HG02852 (cell line): Measurements from ENCODE around the gene GOLPH3L.
"Not testable (repeated sequence)": the region's sequence is repeated elsewhere in the genome, so short reads cannot be mapped to it uniquely, and the experiment has no call there.

Source experiments
- ATAC-seq: cut with Tn5 transposase; IDR thresholded peaks from one replicate; pipeline ENCODE4 v1.9.1; 2021; ENCODE audit warnings: mild to moderate bottlenecking, moderate library complexity; ENCODE audit not compliant: unreplicated experiment

GOLPH3L gene

GRCh38 chr1:150696995-150697927 is at the start of gene GOLPH3L:
TSS of gene GOLPH3L (minus strand) at chr1:150697154. CDS start at chr1:150694838, 2,316 bp downstream.
- peak; percentile 99 for ATAC-seq

- ATAC-seq, result no peak
Observed at GRCh38 chr1:150730130-150730721, 33.3 kb upstream of the GOLPH3L start.

GRCh38 chr1:150724336-150724735 is 27.4 kb upstream of the GOLPH3L start:
- ATAC-seq, result no peak

- ATAC-seq, result no peak
Observed at GRCh38 chr1:150720703-150721102, 23.7 kb upstream of the GOLPH3L start, which contains the start of gene HORMAD1. TSS of gene HORMAD1 (minus strand) at chr1:150720895. CDS start at chr1:150719505, 1,390 bp downstream.

GRCh38 chr1:150720098-150720497 is 23.1 kb upstream of the GOLPH3L start:
- no peak for ATAC-seq

GRCh38 chr1:150718225-150718891 is 21.4 kb upstream of the GOLPH3L start:
- no peak for ATAC-seq

GRCh38 chr1:150709031-150709430 is 12.1 kb upstream of the GOLPH3L start:
- ATAC-seq, result not testable (repeated sequence)

GRCh38 chr1:150708595-150708994 is 11.6 kb upstream of the GOLPH3L start:
- peak; percentile 81 for ATAC-seq

- ATAC-seq, result no peak
Observed at GRCh38 chr1:150706091-150706490, 9.1 kb upstream of the GOLPH3L start.

GRCh38 chr1:150703427-150703826 is 6.5 kb upstream of the GOLPH3L start:
- ATAC-seq, result no peak

- no peak for ATAC-seq
Observed at GRCh38 chr1:150696590-150696989, 364 bp downstream of the GOLPH3L start.

- no peak for ATAC-seq
Observed at GRCh38 chr1:150696162-150696561, 792 bp downstream of the GOLPH3L start.

- ATAC-seq, result no peak
Observed at GRCh38 chr1:150695561-150695960, 1.4 kb downstream of the GOLPH3L start.

GRCh38 chr1:150692720-150693119 is 4.2 kb downstream of the GOLPH3L start:
- ATAC-seq, result no peak

GRCh38 chr1:150688763-150689162 is 8.2 kb downstream of the GOLPH3L start:
- no peak for ATAC-seq

GRCh38 chr1:150686275-150686674 is 10.7 kb downstream of the GOLPH3L start:
- no peak for ATAC-seq

- ATAC-seq, result no peak
Observed at GRCh38 chr1:150683914-150684313, 13.0 kb downstream of the GOLPH3L start.

- ATAC-seq, result no peak
Observed at GRCh38 chr1:150678988-150679387, 18.0 kb downstream of the GOLPH3L start.

- no peak for ATAC-seq
Observed at GRCh38 chr1:150674881-150675280, 22.1 kb downstream of the GOLPH3L start.

GRCh38 chr1:150663321-150663720 is 33.6 kb downstream of the GOLPH3L start:
- no peak for ATAC-seq

GRCh38 chr1:150662811-150663210 is 34.1 kb downstream of the GOLPH3L start:
- no peak for ATAC-seq
